Neural progenitor cell (in vitro differentiated cells): ENCODE measurements around the gene AMIGO1.

Experiments
- CTCF ChIP-seq: fragments of 200-600 bp; sonication (generic); IDR thresholded peaks from 2 replicates; pipeline ENCODE4 v1.5.1; 2017; ENCODE audit warnings: antibody characterized with exemption, mild to moderate bottlenecking
- EZH2 ChIP-seq: fragments of 200-600 bp; sonication (generic); IDR thresholded peaks from 2 replicates; pipeline ENCODE4 v1.6.1; 2017; ENCODE audit warnings: antibody characterized with exemption, mild to moderate bottlenecking, moderate library complexity
- EZH2phosphoT487 ChIP-seq: fragments of 200-600 bp; sonication (generic); IDR thresholded peaks from 2 replicates; pipeline ENCODE4 v1.6.1; 2017; ENCODE audit warnings: antibody characterized with exemption

GRCh38 chr1:109468903-109469302 lies 40.6 kb downstream of the AMIGO1 start:
- TF ChIP-seq CTCF (no peak), EZH2 (no peak), EZH2phosphoT487 (no peak)
